Erythroblast (primary cell): ENCODE data around the gene RFWD3.

ENCODE experiments used
- DNase-seq, 2 experiments: peaks; one replicate each; lab custom pipeline; 2025; lab: John Stamatoyannopoulos, UW
- GATA1 ChIP-seq: IDR thresholded peaks from 2 replicates; pipeline ENCODE4 v1.6.1; 2011; ENCODE audit warnings: low read depth, mild to moderate bottlenecking, control low read depth, low read length, moderate library complexity
- POLR2A ChIP-seq: IDR thresholded peaks from 2 replicates; pipeline ENCODE4 v1.6.1; 2011; ENCODE audit warnings: mild to moderate bottlenecking, low read length

Gene RFWD3

DNA sequence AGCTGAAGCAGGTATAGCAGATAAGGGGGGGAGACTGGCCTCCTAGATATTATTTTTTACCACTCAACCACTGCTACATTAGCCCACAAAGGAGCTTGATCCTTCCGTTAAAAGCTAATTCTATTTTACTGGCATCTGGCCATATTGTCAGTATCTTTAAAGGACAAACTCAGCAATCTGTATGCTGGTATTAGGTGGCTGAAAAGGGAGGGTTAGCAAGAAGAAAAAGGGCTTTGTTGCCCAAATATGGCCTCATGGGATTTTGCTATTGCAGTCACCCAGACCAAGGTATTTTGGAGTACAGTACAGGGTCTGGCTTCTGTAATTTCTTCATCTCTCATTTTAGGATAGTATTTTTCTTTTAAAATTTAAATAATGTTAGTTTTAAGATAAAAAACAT is 14.4 kb downstream of the RFWD3 start:
- TF ChIP-seq POLR2A (no peak), GATA1 (no peak)
- DNase-seq, result peak in 1 of 2 experiments; percentile 12

DNA sequence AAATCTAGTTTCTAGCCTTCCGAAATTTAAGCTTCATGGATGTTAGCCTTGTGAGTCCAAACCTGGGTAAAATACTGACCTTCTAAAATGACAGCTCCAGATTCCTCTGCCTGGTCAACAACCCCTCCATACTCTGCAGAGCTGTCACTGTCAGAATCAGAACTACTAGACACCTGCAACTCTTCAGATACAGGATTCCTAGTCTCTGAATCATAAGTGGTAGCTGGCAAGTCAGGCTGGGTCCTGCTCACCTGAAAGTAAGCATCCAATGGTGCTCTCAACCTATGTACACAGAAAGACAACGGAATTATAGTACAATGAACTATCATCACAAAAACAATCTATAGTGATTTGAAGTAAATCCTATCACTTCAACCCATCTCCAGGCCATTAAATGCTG is 14.8 kb downstream of the RFWD3 start:
- no peak for DNase-seq
- no peak for TF ChIP-seq POLR2A
- no peak for TF ChIP-seq GATA1

DNA sequence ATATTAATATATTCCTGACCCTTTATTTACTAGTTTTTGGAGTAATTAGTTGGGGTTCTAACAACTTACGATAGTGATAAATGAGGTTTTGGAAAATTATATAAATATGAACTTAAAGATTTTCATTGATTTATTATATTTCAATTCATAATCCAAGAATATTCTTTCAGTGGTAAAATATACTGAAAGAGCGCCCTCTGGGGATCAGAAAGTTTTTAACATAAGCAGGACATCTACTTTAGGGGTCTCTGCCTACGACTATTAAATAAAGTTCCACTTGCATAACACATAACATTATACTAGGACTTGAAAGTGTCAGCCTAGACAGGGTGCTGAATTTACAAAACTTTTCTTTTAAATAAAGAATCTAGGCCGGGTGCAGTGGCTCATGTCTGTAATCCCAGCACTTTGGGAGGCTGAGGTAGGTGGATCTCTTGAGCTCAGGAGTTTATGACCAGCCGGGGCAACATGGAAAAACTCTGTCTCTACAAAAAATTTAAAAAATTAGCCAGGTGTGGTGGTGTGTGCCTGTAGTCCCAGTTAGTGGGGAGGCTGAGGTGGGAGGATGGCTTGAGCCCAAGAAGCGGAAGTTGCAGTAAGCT is 15.6 kb downstream of the RFWD3 start:
- DNase-seq, result peak in 1 of 2 experiments; percentile 51

DNA sequence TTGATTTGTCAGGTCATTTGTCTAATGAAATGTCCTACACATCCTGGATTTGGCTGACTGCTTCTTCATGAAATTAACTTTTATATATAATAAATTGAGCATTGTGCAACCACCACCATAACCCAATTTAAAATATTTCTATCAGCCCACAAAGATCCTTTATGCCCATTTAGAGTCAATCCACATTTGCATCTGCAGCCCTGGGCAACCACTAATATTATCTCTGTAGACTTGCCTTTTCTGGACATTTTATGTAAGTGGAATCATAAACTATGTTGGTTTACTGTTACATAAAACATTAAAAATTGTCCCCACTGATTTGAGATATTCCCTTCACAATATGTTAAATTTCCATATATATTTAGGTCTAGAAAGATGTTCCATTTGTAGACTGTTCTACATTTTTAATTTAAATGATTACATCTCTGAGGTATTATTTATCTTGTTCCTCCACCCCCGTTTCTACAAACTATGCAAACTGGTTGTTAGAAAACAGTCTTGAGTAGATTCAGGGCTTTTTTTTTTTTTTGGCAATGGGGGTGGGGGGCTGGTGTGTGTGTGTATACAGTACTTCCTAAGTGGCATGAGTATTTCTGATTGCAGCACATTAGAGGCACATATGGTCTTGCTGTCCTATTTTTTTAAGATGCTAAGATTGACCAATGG is 16.7 kb downstream of the RFWD3 start:
- DNase-seq, result no peak
- TF ChIP-seq GATA1 (no peak), POLR2A (no peak)

More for the DNA sequence above, 15.6 kb downstream of the RFWD3 start:
- TF ChIP-seq POLR2A (no peak), GATA1 (no peak)

DNA sequence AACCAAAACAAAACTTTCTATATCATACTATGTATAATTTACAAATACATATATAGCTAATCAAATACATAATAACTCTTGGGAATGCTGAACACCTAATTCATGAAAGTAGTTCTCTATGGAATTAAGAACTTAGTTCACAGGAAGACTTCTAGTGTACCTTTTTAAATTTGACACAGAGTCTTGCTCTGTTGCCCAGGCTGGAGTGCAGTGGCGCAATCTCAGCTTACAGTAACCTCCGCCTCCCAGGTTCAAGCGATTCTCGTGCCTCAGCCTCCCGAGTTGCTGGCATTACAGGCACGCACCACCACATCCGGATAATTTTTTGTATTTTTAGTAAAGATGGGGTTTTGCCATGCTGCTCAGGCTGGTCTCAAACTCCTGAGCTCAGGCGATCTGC is 24.7 kb downstream of the RFWD3 start:
- TF ChIP-seq GATA1, result no peak
- no peak for TF ChIP-seq POLR2A
- DNase-seq, result no peak

DNA sequence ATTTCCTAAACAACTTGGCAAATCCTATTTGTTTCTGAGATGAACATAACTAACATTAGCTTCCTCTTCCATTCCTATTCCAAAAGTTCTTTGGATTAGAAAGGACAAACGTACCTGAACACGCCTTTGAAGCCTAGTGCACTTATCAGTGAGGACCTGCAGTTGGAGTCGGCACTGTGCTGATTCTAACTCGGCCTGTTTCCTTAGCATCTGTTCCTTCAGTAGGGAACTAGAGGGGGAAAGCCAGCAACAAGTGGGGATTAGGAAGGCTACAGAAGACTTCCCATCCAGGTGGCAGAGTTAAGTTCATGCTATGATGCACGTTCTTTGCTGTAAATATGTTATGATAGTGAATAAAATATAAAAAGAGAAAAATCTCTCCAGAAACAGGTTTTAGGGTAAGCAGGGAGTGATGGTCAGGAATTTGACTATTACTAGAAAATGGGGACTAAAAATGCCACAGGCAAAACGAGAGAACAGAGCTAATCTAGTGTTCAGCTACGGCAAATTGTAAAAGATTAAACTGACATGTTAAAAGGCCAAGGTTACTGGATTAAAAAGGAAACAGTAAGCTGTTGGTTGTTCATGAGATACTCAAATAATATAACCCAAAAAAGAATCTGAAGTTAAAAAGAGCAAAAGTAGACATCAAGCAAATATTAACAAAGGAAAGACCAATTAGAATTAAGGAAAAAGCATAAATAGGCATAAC is 28.8 kb downstream of the RFWD3 start:
- TF ChIP-seq GATA1, result no peak
- TF ChIP-seq POLR2A, result no peak
- DNase-seq, result no peak

DNA sequence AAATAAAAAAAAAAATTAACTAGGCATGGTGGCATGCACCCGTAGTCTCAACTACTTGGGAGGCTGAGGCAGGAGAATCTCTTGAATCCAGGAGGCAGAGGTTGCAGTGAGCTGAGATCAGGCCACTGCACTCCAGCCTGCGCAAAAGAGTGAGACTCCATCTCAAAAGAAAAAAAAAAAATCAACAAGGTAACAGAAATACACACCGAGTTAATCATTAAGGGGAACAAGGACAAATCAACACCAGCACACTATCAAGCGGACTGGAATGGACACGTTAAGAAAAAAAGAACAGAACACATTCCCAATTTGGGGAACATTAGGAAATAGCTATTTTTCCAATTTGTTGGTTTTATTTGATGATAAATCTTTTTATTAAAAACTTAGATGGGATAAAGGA is 31.4 kb downstream of the RFWD3 start:
- TF ChIP-seq POLR2A (no peak), GATA1 (no peak)
- no peak for DNase-seq

DNA sequence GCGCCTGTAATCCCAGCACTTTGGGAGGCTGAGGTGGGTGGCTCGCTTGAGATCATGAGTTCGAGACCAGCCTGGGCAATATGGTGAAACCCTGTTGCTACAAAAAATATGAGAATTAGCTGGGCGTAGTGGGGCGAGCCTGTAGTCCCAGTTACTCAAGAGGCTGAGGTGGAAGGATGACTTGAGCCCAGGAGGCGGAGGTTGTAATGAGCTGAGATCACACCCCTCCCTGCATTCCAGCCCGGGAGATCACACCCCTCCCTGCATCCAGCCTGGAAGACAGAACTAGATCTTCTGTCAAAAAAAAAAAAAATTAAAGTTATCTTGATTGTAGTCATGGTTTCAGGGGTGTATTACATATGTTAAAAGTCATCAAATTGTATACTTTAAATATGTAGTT is 33.0 kb downstream of the RFWD3 start:
- peak in 1 of 2 experiments; percentile 18 for DNase-seq
- TF ChIP-seq POLR2A (no peak), GATA1 (no peak)

DNA sequence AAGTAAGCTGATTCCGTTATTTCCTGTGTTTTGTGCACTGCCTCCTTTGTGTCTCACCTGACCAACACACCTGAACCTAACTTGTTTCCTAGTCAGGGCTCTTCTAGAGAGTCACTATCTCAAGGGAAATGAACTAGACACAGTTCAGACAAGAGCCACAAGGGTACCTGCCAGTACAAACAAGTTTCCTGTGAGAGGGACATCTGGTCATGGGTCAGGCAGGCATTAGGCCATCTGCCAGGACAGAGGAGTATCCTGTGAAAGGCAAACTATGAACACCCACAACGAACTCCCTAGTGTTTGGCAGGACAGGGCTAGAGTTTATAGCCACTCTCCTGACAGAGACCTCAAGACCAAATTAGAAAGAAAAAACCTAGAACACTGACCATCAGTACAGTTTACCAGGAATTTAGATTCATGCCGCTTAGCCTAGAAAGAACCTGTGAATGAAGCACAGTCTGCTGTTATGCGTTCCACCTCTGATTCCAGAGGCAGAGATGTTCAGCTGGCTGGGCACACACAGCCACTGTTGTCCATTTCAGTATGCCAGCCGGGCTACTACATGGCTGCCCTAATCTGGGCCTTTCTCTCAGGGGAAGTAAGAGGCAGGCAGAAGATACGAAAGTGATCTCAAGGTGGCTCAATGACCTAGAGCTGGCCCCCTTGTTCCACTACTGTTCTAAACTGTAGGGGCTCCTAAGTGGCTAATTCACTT is 39.0 kb downstream of the RFWD3 start:
- DNase-seq, result no peak
- TF ChIP-seq GATA1, result no peak
- TF ChIP-seq POLR2A, result no peak

DNA sequence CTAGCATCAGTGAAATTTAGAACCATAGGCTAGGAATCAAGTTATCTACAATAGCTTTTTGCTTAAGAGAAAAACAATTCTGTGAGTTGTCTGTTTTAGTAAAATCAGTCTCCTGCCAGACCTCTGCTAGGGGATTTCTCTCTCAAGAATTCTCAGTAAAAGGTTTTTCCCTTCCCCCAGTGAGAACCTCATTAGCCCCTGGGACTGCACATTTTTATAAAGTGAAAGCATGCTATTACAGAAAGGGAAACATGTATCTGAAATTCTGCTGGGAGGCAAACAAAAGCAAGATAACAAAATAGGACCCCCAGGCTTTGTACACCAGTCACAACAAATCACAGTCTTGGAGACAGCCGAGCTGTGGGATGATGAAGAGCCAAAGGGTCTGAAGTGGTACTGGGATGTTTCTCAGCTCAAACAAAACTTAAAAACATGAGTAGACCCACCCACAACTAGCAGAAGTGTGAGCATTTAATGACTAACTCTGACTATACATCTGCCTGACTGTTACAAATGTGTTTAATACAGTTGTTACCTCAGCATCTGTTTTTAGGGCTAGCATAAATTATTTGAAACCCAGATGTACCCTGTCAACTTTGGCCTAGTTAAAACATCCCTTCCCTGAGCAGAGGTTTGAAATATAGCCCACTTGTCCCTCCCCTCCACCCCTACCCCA is 39.8 kb downstream of the RFWD3 start:
- TF ChIP-seq POLR2A, result no peak
- no peak for DNase-seq

DNA sequence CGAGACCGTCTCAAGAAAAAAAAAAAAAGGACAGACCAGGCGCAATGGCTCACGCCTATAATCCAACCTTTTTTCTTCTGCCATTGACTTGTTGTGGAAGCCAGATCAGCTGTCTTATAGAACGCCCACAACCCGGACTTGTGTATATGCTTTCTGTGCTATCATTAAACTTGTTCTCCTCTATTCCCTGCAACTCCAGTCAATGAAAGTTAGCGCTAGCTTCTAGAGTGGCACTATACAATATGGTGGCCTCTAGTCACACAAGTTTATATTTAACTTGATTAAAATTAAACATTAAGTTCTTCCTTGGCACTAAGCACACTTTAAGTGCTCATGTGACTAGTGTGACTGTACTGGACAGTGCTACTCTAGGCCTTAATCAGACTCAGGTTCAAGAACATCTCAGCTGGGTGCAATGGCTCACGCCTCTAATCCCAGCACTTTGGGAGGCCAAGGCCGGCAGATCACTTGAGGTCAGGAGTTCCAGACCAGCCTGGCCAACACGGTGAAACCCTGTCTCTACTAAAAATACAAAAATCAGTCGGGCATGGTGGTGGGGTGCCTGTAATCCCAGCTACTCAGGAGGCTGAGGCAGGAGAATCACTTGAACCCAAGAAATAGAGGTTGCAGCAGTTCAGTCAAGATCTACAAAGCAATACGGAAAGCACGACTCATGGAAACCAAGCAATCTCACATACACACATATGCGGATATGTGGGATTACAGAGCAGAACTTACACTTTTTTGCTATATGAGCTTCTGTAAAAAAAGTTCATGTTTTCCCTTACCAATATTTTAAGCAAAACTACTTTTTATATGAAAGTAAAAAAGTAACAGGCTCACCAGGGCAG is 41.0 kb downstream of the RFWD3 start:
- no peak for DNase-seq
- TF ChIP-seq GATA1 (no peak), POLR2A (no peak)

DNA sequence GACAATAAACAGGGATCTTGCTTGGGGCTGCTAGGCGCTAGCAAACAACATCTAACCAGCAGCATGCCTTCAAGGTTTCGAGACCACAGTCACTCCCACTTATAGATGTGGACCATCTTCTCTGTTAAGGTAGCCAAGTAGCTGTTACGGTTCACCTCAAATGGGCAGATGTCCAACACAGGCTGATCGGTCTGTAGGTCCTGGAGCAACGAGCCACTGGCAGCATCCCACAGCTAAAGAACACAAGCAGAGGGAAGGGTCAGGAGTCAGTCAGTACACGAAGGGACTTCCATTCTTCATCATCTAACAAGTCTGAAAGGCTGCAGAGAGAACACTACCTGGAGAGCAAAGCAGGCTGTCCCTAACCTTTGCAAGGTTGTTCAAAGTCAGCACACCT is 42.8 kb downstream of the RFWD3 start:
- no peak for TF ChIP-seq POLR2A
- no peak for TF ChIP-seq GATA1
- no peak for DNase-seq

DNA sequence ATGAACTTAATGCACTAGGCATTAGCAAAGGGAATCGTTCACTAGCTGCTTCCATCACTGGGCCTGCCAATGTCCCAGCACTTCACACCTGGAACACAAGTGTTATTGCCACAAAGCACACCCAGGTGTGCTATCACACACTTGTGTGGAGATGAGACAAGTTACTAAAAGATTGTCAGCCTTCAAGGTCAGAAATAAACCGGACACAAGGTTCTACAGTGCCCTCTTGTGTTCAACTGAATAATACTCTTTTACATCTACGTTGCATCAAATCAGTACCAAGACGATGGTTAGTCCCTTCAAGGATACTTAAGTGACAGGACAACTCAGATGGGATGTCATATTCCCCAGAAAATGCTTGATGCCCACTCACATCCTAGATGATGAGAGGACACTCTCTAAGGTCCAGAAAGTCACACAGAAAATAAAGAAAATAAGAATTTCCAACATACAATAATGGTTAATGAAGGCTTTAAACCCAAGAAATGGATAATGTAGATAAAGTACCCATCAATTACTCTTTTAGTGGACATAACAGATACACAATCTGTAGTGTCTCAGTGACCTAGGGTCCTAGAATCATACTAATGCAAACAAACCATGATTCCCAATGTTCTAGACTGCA is 43.4 kb downstream of the RFWD3 start:
- TF ChIP-seq POLR2A (no peak), GATA1 (no peak)
- DNase-seq, result peak; percentile 51 to 71
